SK-N-SH treated with all-trans-retinoic acid at 6 μM for 48 hours (cell line): ENCODE measurements around the gene ZC2HC1B.

ENCODE experiments used
- BACH2 ChIP-seq: fragments of 250-450 bp; sonication (Bioruptor Pico); IDR thresholded peaks from 2 replicates; pipeline ENCODE4 v1.9.0; 2021; ENCODE audit warnings: mild to moderate bottlenecking, borderline replicate concordance
- OSR1 ChIP-seq: fragments of 250-450 bp; sonication (Bioruptor Pico); IDR thresholded peaks from 2 replicates; pipeline ENCODE4 v1.8.0; 2022; ENCODE audit warnings: moderate library complexity, mild to moderate bottlenecking, inconsistent platforms
- PPARA ChIP-seq: fragments of 250-450 bp; sonication (Bioruptor Pico); IDR thresholded peaks from 2 replicates; pipeline ENCODE4 v1.5.0; 2020; ENCODE audit warnings: mild to moderate bottlenecking, borderline replicate concordance
- RARB ChIP-seq: fragments of 250-450 bp; sonication (Bioruptor Pico); IDR thresholded peaks from 2 replicates; pipeline ENCODE4 v1.8.0; 2021; ENCODE audit warnings: mild to moderate bottlenecking, moderate library complexity
- ZFP3 ChIP-seq: fragments of 250-450 bp; sonication (Bioruptor Pico); IDR thresholded peaks from 2 replicates; pipeline ENCODE4 v1.5.0; 2020; ENCODE audit warnings: mild to moderate bottlenecking, moderate library complexity
- ZFP30 ChIP-seq: fragments of 450-650 bp; formaldehyde crosslinking; IDR thresholded peaks from 2 replicates; pipeline ENCODE4 v1.5.0; 2022; ENCODE audit warnings: mild to moderate bottlenecking, moderate library complexity
- ZNF70 ChIP-seq: fragments of 450-650 bp; formaldehyde crosslinking; IDR thresholded peaks from 2 replicates; pipeline ENCODE4 v1.5.0; 2020; ENCODE audit warnings: mild to moderate bottlenecking, moderate library complexity
- TF ChIP-seq, protein P1 (sequence below): fragments of 250-450 bp; sonication (Bioruptor Pico); IDR thresholded peaks from 2 replicates; pipeline ENCODE4 v1.5.1; 2020; ENCODE audit warnings: low read depth, mild to moderate bottlenecking, moderate library complexity
- TF ChIP-seq, protein P2 (sequence below): fragments of 250-450 bp; sonication (Bioruptor Pico); IDR thresholded peaks from 2 replicates; pipeline ENCODE4 v1.5.1; 2021; ENCODE audit warnings: mild to moderate bottlenecking, moderate library complexity
- TF ChIP-seq, protein P3 (sequence below): fragments of 250-450 bp; sonication (Bioruptor Pico); IDR thresholded peaks from 2 replicates; pipeline ENCODE4 v1.8.0; 2020; ENCODE audit warnings: mild to moderate bottlenecking, moderate library complexity, borderline replicate concordance
- TF ChIP-seq, protein P4 (sequence below): fragments of 250-450 bp; sonication (Bioruptor Pico); IDR thresholded peaks from 2 replicates; pipeline ENCODE4 v1.5.0; 2020; ENCODE audit warnings: mild to moderate bottlenecking, moderate library complexity

DNA sequence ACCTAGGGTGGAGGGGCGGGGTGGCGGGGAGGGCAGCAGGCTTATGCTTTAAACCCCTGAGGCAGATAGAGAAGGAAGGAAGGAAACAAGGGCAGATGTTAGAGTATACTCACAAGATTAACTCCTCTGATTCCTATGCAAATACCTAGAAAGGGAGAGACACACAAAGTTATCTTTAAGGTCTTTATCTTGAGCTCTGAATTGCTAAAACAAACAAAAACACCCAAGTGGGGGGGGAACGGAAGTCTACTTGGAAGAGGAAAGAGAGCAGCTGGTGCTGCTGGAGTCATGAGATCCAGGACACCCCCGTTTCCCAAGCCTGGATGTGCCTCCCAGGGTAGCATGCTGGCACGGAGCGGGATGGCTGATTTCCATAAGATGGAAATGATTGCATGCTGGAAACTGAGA lies 100.4 kb downstream of the ZC2HC1B start:
- TF ChIP-seq OSR1 (CRISPR knock-in tag) = no peak
- TF ChIP-seq, protein P1, sequence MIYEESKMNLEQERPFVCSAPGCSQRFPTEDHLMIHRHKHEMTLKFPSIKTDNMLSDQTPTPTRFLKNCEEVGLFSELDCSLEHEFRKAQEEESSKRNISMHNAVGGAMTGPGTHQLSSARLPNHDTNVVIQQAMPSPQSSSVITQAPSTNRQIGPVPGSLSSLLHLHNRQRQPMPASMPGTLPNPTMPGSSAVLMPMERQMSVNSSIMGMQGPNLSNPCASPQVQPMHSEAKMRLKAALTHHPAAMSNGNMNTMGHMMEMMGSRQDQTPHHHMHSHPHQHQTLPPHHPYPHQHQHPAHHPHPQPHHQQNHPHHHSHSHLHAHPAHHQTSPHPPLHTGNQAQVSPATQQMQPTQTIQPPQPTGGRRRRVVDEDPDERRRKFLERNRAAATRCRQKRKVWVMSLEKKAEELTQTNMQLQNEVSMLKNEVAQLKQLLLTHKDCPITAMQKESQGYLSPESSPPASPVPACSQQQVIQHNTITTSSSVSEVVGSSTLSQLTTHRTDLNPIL (CRISPR knock-in tag) = no peak
- TF ChIP-seq, protein P2, sequence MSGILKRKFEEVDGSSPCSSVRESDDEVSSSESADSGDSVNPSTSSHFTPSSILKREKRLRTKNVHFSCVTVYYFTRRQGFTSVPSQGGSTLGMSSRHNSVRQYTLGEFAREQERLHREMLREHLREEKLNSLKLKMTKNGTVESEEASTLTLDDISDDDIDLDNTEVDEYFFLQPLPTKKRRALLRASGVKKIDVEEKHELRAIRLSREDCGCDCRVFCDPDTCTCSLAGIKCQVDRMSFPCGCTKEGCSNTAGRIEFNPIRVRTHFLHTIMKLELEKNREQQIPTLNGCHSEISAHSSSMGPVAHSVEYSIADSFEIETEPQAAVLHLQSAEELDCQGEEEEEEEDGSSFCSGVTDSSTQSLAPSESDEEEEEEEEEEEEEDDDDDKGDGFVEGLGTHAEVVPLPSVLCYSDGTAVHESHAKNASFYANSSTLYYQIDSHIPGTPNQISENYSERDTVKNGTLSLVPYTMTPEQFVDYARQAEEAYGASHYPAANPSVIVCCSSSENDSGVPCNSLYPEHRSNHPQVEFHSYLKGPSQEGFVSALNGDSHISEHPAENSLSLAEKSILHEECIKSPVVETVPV (CRISPR knock-in tag) = no peak
- no peak for TF ChIP-seq ZFP3 (CRISPR knock-in tag)
- TF ChIP-seq ZFP30 (CRISPR knock-in tag) = no peak
- TF ChIP-seq, protein P3, sequence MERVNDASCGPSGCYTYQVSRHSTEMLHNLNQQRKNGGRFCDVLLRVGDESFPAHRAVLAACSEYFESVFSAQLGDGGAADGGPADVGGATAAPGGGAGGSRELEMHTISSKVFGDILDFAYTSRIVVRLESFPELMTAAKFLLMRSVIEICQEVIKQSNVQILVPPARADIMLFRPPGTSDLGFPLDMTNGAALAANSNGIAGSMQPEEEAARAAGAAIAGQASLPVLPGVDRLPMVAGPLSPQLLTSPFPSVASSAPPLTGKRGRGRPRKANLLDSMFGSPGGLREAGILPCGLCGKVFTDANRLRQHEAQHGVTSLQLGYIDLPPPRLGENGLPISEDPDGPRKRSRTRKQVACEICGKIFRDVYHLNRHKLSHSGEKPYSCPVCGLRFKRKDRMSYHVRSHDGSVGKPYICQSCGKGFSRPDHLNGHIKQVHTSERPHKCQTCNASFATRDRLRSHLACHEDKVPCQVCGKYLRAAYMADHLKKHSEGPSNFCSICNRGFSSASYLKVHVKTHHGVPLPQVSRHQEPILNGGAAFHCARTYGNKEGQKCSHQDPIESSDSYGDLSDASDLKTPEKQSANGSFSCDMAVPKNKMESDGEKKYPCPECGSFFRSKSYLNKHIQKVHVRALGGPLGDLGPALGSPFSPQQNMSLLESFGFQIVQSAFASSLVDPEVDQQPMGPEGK (CRISPR knock-in tag) = no peak
- TF ChIP-seq ZNF70 (CRISPR knock-in tag) = no peak
- TF ChIP-seq BACH2 (CRISPR knock-in tag) = no peak
- no peak for TF ChIP-seq PPARA (CRISPR knock-in tag)
- TF ChIP-seq, protein P4, sequence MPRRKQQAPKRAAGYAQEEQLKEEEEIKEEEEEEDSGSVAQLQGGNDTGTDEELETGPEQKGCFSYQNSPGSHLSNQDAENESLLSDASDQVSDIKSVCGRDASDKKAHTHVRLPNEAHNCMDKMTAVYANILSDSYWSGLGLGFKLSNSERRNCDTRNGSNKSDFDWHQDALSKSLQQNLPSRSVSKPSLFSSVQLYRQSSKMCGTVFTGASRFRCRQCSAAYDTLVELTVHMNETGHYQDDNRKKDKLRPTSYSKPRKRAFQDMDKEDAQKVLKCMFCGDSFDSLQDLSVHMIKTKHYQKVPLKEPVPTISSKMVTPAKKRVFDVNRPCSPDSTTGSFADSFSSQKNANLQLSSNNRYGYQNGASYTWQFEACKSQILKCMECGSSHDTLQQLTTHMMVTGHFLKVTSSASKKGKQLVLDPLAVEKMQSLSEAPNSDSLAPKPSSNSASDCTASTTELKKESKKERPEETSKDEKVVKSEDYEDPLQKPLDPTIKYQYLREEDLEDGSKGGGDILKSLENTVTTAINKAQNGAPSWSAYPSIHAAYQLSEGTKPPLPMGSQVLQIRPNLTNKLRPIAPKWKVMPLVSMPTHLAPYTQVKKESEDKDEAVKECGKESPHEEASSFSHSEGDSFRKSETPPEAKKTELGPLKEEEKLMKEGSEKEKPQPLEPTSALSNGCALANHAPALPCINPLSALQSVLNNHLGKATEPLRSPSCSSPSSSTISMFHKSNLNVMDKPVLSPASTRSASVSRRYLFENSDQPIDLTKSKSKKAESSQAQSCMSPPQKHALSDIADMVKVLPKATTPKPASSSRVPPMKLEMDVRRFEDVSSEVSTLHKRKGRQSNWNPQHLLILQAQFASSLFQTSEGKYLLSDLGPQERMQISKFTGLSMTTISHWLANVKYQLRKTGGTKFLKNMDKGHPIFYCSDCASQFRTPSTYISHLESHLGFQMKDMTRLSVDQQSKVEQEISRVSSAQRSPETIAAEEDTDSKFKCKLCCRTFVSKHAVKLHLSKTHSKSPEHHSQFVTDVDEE = no peak
- no peak for TF ChIP-seq RARB (CRISPR knock-in tag)
